ENCODE measurements around the gene PAK1. TPM values are rescaled to one million over a fixed set of nuclear protein-coding genes. Genes with fewer than 3 reads are reported as not detected.

Gene PAK1
- total and polyA plus RNA-seq, 2 of the 4 experiments (the other 2 are of a cell fraction), result 34.3 to 60.6 TPM

DNA sequence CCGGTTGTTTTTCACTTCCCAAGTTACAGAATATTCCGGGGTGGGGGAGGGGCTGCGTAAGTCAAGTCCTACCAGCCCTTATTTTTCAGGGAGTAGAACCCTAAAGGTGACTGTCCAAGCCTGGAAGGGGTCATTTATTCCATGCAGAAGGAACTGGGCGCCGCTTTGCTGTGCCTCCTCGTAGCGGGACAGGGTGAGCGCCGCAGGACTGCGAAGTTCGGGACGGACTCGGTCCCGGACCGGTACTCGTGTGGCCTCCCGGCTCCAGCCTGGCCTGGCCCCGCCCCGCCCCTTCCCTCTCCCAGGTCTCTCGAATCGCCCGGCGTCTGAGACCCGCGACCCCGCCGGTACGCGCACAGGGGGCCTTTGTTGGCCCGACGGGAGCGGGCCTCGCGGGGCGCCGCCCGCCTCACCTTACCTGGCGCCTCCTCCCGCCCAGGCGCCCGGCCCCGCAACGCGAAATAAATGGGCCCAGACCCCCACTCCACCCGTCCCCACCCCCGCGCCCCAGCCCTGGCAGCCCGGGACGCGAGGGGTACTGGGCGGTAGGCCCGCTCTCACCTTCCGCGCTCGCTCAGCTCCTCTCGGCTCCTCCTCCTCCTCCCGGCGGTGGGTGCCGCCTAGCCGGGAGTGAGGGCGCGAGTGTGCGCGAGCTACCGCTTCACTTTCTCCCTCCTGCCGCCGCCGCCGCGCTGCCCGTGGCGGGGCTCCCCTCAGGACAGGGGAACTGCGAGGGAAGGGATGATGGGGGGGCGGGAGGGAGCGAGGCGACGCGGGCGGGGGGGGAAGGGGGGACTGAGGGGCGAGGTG is 698 bp downstream of the PAK1 start:
- no peak overlapping the region for H3K56ac ChIP-seq (ENCODE audit: extremely low read depth, insufficient read depth, low read length)
- H4K20me1 ChIP-seq (ENCODE audit: insufficient read depth, low read length), result no peaks in the 10 kb centered on the region
- H3K14ac ChIP-seq (replicated peaks; ENCODE audit: low read depth, low read length), result no peak overlapping the region
- H2BK5ac ChIP-seq (ENCODE audit: low read depth, low read length, poor library complexity, severe bottlenecking), result no peak overlapping the region
- no peak overlapping the region for H3K4ac ChIP-seq (ENCODE audit: low read depth, low read length)
- intact Hi-C loops (cut with micrococcal nuclease), result no loop called here
- no peak overlapping the region for H2BK15ac ChIP-seq (ENCODE audit: low read depth, low read length)
- ChIA-PET POLR2A (ENCODE audit: unreplicated experiment) (no interaction called here), CTCF (no interaction called here)
- no peak overlapping the region; a peak in 1 of 4 replicates for H4K8ac ChIP-seq (ENCODE audit: low read depth in 2 of 2, low read length in 2 of 2)
- no peaks in the 10 kb centered on the region for H3K9me1 ChIP-seq (ENCODE audit: insufficient read depth, low read length)
- 0% methylated on average over 6 of the region's 80 CpGs; no CpG with 5 or more reads in 1 of the 2 experiments for WGBS, 2 experiments (ENCODE audit: extremely low coverage in 2 of 2, insufficient read length in 1 of 2)
- H3K36me3 ChIP-seq (ENCODE audit: control insufficient read depth, insufficient read depth, low read length), result no peaks in the 10 kb centered on the region
- TF ChIP-seq POLR2A (IDR thresholded peaks at IDR 0.05; ENCODE audit: low read depth, low read length) (no peak), FOS (IDR thresholded peaks at IDR 0.05; ENCODE audit: low read depth, low read length) (no peak), MAFK (IDR thresholded peaks at IDR 0.05; ENCODE audit: low read depth, low read length) (no peak), BHLHE40 (IDR thresholded peaks at IDR 0.05; ENCODE audit: low read depth, low read length) (no peak), MXI1 (IDR thresholded peaks at IDR 0.05; ENCODE audit: borderline replicate concordance, low read depth, low read length) (no peak), RAD21 (IDR thresholded peaks at IDR 0.05; ENCODE audit: low read length) (no peak), CEBPB (IDR thresholded peaks at IDR 0.05; ENCODE audit: low read depth, low read length) (no peak), MAZ (IDR thresholded peaks at IDR 0.05; ENCODE audit: borderline replicate concordance, low read depth, low read length) (no peak), CHD1 (IDR thresholded peaks at IDR 0.05; ENCODE audit: low read depth, low read length) (no peak), RFX5 (IDR thresholded peaks at IDR 0.05; ENCODE audit: low read depth, low read length) (no peak), SMC3 (IDR thresholded peaks at IDR 0.05; ENCODE audit: low read depth, low read length) (no peak), RCOR1 (IDR thresholded peaks at IDR 0.05; ENCODE audit: insufficient replicate concordance, low read length) (no peak), NFE2L2 (IDR thresholded peaks at IDR 0.05; ENCODE audit: low read depth, low read length) (no peak)
- TF ChIP-seq, protein P1, sequence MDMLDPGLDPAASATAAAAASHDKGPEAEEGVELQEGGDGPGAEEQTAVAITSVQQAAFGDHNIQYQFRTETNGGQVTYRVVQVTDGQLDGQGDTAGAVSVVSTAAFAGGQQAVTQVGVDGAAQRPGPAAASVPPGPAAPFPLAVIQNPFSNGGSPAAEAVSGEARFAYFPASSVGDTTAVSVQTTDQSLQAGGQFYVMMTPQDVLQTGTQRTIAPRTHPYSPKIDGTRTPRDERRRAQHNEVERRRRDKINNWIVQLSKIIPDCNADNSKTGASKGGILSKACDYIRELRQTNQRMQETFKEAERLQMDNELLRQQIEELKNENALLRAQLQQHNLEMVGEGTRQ (IDR thresholded peaks at IDR 0.05; ENCODE audit: low read depth, low read length), result no peak
- TF ChIP-seq, protein P2, sequence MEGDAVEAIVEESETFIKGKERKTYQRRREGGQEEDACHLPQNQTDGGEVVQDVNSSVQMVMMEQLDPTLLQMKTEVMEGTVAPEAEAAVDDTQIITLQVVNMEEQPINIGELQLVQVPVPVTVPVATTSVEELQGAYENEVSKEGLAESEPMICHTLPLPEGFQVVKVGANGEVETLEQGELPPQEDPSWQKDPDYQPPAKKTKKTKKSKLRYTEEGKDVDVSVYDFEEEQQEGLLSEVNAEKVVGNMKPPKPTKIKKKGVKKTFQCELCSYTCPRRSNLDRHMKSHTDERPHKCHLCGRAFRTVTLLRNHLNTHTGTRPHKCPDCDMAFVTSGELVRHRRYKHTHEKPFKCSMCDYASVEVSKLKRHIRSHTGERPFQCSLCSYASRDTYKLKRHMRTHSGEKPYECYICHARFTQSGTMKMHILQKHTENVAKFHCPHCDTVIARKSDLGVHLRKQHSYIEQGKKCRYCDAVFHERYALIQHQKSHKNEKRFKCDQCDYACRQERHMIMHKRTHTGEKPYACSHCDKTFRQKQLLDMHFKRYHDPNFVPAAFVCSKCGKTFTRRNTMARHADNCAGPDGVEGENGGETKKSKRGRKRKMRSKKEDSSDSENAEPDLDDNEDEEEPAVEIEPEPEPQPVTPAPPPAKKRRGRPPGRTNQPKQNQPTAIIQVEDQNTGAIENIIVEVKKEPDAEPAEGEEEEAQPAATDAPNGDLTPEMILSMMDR (conservative IDR thresholded peaks at IDR 0.05; ENCODE audit: low read depth, low read length), result no peak
- TF ChIP-seq, protein P3, sequence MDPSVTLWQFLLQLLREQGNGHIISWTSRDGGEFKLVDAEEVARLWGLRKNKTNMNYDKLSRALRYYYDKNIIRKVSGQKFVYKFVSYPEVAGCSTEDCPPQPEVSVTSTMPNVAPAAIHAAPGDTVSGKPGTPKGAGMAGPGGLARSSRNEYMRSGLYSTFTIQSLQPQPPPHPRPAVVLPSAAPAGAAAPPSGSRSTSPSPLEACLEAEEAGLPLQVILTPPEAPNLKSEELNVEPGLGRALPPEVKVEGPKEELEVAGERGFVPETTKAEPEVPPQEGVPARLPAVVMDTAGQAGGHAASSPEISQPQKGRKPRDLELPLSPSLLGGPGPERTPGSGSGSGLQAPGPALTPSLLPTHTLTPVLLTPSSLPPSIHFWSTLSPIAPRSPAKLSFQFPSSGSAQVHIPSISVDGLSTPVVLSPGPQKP (IDR thresholded peaks at IDR 0.05; ENCODE audit: borderline replicate concordance, low read depth, low read length), result no peak
- in situ Hi-C loops (cut with MboI; ENCODE audit: low sequenced_read_pairs), result no loop called here
- peak overlapping the region; percentile 92 for H2AFZ ChIP-seq (replicated peaks; ENCODE audit: low read length, poor library complexity)
- H2BK120ac ChIP-seq (ENCODE audit: low read depth, low read length), result no peak overlapping the region
- peak overlapping the region; percentile 48 for H3K4me3 ChIP-seq (ENCODE audit: insufficient read depth, low read depth, low read length)
- no peak overlapping the region for H4K5ac ChIP-seq (ENCODE audit: low read depth, low read length)
- no peaks in the 10 kb centered on the region for H3K9me3 ChIP-seq (ENCODE audit: control insufficient read depth, insufficient read depth, low read length)
- H3K4me2 ChIP-seq (ENCODE audit: low read depth, low read length), result peak overlapping the region; percentile 68
- no peak overlapping the region for H3K9ac ChIP-seq (ENCODE audit: low read depth, low read length)
- no peak overlapping the region for H3K27ac ChIP-seq (ENCODE audit: insufficient read depth, low read length)
- no peaks in the 10 kb centered on the region for H3K4me1 ChIP-seq (ENCODE audit: control insufficient read depth, insufficient read depth, low read length)
- no peak overlapping the region for H2AK9ac ChIP-seq (replicated peaks; ENCODE audit: low read depth, low read length, poor library complexity)
- no TSS peak for BruUV-seq (replicated peaks)
- H2AK5ac ChIP-seq (ENCODE audit: low read depth, low read length), result no peak overlapping the region
- H3K23ac ChIP-seq (ENCODE audit: low read depth, low read length), result no peak overlapping the region
- no peak overlapping the region for H3K18ac ChIP-seq (ENCODE audit: low read depth, low read length)
- H2BK20ac ChIP-seq (ENCODE audit: low read depth, low read length), result no peak overlapping the region
- peaks cover 48% of the 10 kb centered on the region for H3K27me3 ChIP-seq (ENCODE audit: control insufficient read depth, insufficient read depth, low read length)
- DNase-seq (no peak), ATAC-seq (ENCODE audit: low read depth) (peak; percentile 61)
- no peaks in the 10 kb centered on the region for H3K79me1 ChIP-seq (ENCODE audit: low read depth in 1 of 2, low read length in 2 of 2)
- H4K91ac ChIP-seq (ENCODE audit: insufficient read depth, low read depth, low read length), result no peak overlapping the region
- dilution Hi-C loops (cut with HindIII; ENCODE audit: low sequenced_read_pairs, unreplicated experiment), result no loop called here

Measured in IMR-90 (cell line).